Vagina (tissue), 2 donors: Measurements from ENCODE around the gene MICALL1.

Experiments
- POLR2A ChIP-seq, 2 donors: fragments of 450-650 bp; IDR thresholded peaks; one replicate each; pipeline ENCODE4 v1.6.1; 2017; ENCODE audit warnings: antibody characterized with exemption in 2 of 2, mild to moderate bottlenecking in 2 of 2, moderate library complexity in 2 of 2
- POLR2AphosphoS5 ChIP-seq, 2 donors: sonication (generic); formaldehyde crosslinking; IDR thresholded peaks; one replicate each; pipeline ENCODE4 v1.9.0; 2017; ENCODE audit warnings: antibody characterized with exemption in 2 of 2, mild to moderate bottlenecking in 2 of 2, low read depth in 1 of 2; ENCODE audit not compliant: insufficient read depth in 1 of 2

GRCh38 chr22:37983860-37984791 lies 78.0 kb downstream of the MICALL1 start, which contains the start of gene SOX10:
- TF ChIP-seq POLR2A (IDR thresholded peaks at IDR 0.05) = no peak
- no peak for TF ChIP-seq POLR2AphosphoS5 (IDR thresholded peaks at IDR 0.05; ENCODE audit: insufficient read depth in 1 of 2, low read depth in 1 of 2)
